HTERT RPE-1 (cell line): ENCODE results near the gene TOX2.

Source experiments
- in situ Hi-C: fragments of 300-500 bp; cut with MboI; formaldehyde crosslinking; loops from 4 replicates; pipeline ENCODE4 v1.14.3; 2020; ENCODE audit warnings: low sequenced_read_pairs

TOX2 gene

DNA sequence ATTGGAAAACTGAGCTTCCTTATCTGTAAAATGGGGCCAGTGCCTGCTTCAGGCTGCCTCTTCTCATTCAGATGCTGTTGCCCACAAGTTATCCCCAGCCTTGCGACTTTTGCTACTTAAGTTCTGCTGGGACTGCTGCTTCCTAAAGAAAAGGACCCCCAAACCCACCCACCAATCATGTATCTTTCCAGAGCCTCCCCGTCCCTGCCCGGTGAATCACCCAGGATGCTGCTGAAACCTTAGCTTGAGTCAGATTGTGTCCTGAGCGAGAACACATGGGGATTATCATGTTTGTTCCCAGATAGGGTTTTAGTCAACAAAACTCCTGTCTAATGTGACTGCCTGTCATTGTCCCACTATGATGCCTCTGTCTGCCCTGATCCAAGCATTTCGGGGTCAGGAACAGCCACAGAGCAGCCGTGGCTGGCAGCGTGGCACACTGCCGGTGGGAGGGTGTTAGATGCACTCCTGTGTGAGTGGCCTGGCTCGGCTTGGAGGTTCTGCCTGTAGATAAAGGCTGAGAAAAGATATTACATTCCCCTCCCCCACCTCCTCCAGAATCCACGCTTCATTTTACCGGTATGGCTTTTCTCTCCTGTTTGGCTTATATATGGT, 79.9 kb downstream of the TOX2 start:
- in situ Hi-C loops = no loop called here

DNA sequence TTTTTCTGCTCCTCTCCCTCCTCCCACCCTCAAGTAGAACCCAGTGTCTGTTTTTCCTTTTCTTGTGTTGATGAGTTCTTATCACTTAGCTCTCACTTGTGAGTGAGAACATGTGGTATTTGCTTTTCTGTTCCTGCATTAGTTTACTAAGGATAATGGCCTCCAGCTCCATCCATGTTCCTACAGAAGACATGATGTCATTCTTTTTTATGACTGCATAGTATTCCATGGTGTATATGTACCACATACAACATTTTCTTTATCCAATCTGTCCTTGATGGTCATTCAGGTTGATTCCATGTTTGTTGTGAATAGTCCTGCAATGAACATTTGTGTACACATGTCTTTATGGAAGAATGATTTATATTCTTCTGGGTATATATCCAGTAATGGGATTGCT, 81.0 kb downstream of the TOX2 start:
- in situ Hi-C loops = no loop called here

DNA sequence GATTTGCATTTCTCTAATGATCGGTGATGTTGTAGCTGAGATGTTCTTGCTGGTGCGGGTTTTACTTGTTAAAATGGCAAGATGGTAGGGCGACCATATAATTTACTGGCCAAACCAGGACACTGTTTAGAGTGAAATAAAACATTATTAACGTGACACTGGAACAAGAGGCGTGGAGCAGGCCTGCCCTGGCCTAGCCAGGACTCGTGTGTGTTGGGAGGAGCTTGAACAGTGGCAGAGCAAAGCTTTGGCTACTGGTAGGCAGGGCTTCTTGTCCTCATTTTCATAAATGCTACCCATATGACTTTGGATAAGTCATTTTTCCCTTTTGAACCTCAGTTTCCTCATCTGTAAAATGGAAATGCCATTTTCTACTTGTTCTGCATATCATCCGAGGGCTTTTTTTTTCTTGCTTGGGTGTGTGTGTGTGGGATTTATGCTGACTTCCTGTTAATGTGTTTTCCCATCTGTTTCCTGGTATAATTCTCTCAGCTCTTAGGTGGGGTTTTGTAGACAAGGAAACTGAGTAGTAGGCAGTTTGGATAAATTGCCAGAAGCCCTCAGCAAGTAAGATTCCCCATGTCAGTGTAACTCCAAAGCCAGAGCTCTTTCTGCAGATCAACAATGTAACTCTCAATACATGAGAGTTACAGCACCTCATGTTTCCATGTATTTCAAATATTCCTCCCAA, 81.7 kb downstream of the TOX2 start:
- in situ Hi-C loops = no loop called here

DNA sequence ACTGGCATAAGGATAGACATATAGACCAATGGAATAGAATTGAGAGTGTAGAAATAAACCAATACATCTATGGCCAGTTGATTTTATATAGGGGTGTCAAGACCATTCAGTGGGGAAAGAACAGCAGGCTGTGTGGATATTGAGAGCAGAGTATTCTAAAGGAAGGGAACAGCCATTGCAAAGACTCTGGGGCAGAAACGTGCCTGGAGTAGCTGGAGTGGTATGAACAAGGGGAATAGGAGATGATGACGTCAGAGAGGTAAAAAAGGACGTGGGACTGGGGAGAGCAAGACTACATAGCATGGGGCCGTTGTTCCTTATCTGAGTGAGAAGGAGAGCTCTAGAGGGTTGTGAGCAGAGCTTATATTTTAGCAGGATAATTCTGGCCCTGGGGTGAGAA, 85.2 kb downstream of the TOX2 start:
- in situ Hi-C loops = no loop called here

DNA sequence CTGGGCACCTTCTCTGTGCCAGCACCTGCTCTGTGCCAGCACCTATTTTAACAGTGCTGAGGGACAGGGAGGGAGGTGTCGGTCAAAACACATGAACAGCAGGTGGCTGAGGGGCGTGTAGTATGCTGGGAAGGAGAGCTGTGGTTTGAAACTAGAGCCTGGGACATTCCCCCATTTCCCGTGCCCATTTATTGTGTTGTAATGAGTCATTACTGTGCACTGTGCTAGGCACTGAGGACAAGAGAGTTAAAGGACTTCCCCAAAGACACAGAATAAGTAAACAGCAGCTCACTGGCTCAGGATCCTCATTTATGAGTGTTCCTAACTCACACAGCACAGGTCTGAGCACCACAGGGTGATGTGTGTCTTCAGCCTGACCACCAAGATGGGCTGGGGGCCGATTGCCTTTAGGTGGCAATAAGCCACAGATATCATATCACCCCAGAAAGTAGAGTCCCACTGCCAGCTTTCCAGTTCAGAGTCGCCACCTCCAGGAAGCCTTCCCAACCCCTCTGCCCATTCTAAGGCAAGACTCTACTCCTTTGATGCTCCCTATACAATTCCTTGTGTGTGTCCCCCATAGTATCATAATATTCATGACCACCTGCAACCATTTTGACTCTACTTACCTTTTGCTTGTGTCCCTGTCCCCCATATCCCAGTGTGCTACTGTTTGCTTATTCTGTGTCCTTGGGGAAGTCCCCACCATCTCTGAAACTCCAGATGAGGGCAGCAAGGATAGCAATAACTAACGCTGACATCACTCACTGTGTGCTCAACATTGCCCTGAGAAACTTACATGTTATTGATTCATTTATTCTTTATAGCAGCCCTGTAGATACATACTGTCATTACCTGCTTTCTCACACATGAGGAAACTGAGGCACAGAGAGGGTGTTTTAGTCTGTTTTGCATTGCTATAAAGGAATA, 87.3 kb downstream of the TOX2 start:
- in situ Hi-C loops = no loop called here

DNA sequence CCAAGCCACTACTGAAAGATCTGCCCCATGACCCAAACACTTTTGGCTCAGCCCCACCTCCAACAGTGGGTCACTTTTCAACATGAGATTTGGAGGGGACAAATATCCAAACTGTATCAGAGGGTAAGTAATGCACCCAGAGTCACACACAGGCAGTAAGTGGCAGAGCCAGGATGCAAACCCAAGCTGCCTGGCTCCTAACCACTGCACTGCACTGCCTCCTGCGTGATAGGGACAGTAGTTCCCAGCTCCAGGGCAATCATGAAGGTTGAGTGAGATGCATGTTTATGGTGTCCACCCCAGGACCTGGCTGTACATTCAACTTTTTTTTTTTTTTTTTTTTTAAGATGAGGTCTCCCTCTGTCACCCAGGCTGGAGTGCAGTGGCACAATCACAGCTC, 88.2 kb downstream of the TOX2 start:
- in situ Hi-C loops = no loop called here

DNA sequence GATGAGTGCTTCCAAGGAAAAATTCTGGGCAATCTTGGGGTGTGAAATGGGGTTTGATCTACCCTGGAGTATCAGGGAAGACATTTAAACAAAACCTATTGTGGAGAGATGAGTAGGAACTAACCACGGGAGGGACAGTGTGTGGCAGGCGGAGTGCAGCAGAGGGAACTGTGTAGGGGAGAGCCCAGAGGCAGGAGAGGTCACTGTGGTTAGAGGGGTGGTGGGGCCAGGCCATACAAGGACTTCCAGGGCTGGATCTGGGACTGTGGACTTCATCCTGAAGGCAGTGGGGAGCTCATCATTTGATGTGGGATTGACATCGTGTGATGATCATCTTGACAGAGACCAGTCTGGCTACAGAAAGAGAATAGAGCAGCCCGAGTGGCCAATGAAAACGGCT, 89.0 kb downstream of the TOX2 start:
- in situ Hi-C loops = no loop called here

DNA sequence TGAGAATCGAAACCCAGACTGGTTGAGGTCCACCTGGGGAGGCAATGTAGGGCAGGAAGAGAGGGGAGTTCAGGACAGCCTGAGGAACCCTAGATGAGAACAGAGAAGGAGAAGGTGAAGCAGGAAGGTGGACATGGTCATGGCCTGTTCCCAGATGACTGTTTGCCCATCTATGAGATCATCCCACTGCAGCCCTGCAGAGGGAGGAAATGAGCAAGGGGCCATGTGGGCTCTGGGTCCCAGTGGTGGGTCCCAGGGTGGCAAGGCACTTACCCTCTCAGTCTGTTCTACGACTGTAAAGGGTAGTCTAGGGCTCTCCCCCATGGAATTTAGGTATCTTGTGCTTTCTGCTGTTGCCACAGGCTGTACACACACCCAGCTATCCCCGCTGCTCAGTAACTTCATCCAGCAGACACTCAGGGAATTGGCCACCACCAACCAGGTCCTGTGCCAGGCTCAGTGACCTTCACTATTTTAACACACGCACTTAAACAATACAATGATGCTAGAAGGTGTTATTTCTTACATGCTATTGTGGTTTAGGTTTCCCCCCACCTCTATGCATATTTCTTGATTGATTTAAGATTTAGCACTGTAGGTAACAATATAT, 89.8 kb downstream of the TOX2 start:
- in situ Hi-C loops = no loop called here

DNA sequence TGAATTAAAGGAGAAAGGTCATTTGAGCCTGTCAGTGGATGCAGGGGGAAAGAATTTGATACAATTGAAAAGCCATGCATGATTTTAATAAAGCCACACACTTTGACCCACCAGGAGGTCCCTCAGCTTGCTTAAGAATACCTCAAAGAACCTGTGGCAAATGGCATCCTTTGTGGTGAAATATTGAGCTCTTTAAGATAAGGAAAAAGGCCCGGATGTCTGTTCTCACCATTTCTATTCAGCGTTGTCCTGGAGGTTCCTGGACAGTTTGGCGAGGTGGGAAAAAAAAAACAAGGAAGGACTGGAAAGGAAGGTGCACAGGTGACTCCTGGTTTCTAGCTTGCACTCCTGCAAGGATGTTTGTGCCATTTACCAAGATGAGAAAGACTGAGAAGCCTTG, 91.0 kb downstream of the TOX2 start:
- in situ Hi-C loops = no loop called here

DNA sequence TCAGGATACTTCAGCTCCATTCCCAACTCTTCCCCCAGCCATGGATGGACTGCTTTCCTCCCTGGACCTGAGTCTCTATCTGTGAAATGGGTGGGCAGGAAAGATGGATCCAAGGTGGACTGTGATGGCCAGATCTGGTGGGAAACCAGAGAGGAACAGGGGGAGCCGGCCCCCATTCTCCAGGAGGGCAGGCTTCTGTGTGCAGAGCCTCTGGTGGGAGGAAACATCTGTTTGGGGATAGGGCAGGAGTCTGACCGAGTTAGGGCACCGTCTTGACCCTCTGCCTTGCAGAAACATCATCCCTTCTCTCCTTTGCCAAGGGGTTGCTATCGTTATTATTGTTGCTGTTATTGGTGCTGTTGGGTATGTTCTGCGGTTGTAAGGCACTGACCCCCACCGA, 91.5 kb downstream of the TOX2 start:
- in situ Hi-C loops = no loop called here

DNA sequence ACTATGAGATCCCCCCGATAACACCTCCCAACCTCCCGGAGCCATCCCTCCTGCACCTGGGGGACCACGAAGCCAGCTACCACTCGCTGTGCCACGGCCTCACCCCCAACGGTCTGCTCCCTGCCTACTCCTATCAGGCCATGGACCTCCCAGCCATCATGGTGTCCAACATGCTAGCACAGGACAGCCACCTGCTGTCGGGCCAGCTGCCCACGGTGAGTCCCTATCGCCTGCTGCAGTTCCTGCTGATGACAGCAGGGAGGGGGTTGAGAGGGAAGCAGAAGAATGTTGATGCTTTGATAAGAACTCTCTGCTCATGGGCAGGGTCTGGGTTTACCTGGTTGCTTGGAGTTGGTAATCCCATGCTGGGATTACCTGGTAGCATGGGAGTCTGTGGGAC, 91.9 kb downstream of the TOX2 start:
- in situ Hi-C loops = no loop called here

DNA sequence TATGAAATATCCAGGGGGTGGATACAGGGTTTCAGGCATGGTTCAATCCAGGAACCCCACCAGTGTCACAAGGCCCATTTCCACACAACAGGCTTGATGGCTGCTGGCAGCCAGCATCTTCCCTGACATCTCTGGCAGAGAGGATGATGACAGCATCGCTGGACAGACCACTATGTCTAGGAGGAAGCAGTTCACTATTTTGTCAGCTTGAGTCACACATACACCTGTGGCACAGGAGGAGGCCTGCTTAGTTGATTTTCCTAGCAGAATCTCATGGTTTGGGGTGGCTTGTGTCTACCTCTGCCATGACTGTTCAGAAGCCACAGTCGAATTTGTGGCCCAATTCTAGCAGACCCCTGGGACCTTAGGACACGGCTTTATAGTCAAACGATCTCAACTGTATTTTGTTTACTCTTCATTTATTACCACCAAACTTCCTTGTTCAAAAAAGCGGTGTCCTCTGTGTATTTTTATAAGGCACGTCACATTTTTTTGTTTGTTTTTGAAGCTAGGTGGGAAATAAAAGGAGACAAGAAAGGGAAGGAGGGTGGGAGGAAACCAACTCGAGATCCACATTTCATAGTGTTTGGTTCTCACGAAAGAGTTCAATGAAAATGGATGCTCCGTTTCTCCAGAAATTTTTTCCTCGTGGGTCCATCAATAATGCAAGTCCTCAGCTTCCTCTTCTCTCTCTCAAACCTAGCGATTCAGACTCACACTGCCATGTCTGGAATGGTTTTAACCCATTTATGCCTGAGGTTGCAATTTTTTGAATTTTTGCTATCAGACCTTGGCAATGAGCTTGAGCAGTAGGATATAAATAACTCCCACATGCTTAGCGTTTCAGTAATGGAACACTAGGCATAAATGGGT, 94.4 kb downstream of the TOX2 start:
- in situ Hi-C loops = no loop called here

DNA sequence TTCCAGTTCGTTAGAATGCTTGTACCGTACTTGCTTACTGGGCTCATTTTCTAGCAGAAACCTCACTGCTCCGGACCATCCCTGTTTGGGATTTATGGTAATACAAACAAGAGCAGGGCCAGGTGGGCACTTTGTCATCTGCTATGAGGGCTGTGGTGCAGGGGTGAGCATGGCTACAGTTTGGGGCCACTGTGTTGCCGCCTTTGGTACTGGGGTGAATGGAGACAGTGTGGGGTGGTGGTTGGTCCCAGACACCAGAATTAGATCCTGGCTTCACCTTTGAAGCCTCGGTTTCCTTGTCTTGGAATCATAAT, 95.0 kb downstream of the TOX2 start:
- in situ Hi-C loops = no loop called here

DNA sequence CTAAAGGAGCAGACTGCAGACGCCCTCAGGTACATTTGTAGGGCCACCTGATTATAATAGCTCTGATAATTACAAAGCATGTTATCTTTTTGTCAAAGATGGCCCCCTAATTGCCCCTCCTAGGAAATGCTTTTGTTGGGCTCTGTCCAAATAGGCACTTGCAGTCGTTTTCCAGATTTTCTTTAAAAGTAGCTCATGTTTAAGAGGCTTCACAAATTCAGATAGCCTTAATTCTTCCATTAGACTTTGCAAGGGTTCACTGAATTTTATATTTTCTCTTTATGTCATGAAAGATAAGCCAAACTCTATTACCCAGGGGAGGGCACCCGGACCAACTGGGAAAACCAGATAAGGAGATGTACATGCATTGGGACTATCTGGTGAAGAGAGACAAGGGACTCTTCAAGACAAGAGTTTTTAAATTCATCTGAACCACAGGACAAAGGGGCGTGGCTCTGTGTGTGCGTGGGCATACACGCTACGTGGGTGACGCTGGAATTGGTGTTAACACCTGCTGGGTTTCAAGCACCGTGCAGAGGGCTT, 95.6 kb downstream of the TOX2 start:
- in situ Hi-C loops = no loop called here

DNA sequence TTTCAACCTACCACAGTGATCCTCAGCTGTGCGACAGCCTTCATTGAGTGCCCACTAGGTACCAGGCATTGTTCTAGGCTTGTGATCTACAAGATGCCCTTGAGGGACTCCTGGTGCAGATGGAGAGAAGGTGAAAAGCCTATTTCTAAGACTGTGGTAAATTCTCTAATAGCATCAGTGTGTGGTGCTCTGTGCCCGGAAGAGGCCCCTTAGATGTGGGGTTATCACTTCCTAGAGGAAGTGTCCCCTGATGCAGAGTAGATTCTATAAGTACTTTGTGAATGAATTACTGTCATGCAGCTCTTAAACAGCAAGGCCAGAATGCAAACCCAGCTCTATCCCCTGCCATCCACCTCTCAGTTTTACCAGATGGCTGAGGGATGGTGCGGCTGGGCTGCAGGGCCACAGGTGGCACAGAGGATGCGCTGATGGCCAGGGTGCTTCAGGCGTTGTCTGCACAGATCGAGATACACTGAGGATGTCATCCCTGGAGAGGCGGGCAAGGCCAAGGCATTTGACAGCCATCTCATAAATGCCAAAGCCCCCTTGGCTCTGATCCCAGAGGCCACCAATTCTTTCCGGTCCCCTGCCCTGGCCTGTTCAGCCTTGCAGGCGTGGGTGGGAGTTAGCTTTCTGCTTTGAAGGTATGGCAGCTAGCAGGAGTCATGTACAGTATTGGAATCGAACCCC, 96.7 kb downstream of the TOX2 start:
- in situ Hi-C loops = no loop called here

DNA sequence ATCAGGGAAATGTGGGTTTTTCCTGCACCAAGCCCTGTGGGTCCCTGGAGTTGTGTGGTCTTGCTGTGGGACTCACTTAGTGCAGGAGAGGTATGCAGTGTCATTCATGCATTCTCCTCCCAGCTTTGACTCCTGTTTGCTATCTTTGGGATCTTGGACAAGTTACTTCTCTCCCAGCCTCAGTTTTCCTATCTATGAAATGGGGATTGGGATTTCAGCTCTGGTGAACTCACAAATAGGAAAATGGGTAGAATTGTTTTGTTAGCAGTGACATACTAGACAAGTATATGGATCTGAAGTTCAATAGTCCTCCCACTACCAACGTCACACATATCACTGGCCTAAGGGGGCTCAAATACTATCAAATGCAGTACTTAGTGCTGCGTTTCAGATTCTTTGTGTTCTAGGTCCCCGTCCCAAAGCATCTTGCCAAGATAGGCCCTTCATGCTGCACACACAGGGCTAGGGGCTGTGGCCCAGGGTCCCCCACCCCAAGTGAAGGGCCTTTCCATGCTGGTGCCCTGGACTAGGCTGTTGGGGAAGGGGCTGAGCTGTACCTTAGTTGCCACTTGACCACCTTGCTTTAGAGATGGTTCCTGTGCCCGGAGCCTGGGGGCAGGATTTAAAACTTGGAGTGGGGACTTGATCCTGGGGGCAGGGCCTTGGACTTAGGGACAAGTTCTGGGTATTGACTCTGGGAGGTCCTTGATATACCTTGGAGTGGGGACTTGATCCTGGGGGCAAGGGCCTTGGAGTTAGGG, 98.0 kb downstream of the TOX2 start:
- in situ Hi-C loops = no loop called here

DNA sequence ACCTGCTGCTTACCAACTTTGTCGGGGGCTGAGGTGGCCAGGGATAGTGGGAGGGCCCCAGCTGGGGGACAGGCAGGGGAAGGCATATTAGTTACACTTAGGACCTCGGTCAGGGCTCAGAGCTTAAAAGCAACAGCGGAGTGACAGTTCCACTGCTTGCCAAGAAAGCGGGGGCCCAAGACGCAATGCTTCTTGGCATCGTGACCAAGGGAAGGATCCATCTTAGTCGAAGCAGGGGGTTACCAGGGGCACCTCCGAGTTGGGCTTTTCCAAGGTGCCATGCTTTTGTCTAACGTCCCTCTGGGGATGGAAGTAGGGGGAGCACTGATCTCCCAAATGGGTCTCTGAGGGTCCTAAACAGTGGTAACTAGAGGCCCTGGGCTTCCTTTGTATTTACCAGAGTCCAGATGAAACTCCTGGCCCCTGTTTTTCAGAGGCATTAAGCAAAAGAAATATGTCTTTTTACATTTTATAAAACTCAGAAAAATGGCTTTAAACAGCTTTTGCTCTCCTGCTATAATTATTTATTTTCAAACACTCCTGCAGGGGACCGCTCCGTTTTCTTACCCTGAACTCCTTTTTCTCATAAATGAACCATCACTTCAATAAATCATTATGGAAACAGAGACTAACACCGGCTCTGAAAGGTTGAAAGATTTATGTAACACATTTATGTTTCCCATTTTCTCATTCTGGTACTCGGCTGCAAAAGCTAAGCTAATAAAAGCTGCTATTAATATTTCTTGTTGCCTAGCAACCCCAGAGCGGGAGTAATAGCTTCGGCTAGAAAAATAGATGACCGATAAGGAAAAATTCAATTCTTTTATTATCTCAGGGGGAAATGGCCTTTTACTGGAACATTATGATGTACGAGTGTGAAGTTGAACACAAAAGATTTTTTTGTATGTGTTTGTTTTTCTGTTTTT, 100.4 kb downstream of the TOX2 start:
- in situ Hi-C loops = no loop called here

DNA sequence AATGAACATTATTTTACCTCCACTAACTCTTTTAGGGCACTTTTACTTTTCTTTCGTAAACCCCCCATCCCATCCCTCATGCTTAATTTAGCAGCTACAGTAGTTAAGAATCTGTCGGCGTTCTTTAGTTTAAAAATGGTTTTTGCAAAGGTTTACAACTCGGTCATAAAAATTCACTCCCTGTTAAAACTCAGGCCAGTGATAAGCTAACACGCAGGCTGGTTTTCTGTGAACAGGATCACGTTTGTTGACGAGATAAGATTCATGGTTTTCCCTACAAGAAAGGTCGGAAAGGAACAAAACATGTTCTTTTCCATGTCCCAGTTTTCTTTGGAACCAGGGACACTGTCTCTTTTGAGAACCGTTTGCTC, 101.1 kb downstream of the TOX2 start:
- in situ Hi-C loops = no loop called here
